K562 (cell line): Measurements from ENCODE around the gene ERAL1. TPM values are rescaled to one million over a fixed set of nuclear protein-coding genes. Genes with fewer than 3 reads are reported as not detected.

Experiments
- ESRRB ChIP-seq: fragments of 250-450 bp; sonication (Bioruptor Pico); IDR thresholded peaks from 2 replicates; pipeline ENCODE4 v1.5.0; 2020; ENCODE audit warnings: mild to moderate bottlenecking, moderate library complexity, borderline replicate concordance
- FOXM1 ChIP-seq, 2 experiments: fragments of 450-650 bp in 1 of 2; sonication (generic) in 1 of 2; formaldehyde crosslinking in 1 of 2; IDR thresholded peaks; 2 replicates each; pipeline versions ENCODE4 v1.6.1 to v1.9.0; 2017 to 2022; ENCODE audit warnings: low read depth in 2 of 2, mild to moderate bottlenecking in 2 of 2, missing genetic modification reagents in 1 of 2, moderate library complexity in 1 of 2
- HLTF ChIP-seq: fragments of 450-650 bp; IDR thresholded peaks from 2 replicates; pipeline ENCODE4 v1.6.1; 2016
- JUND ChIP-seq, 2 experiments: IDR thresholded peaks; 2 replicates in 1 of 2; 3 replicates in 1 of 2; pipeline ENCODE4 v1.6.1; 2011; ENCODE audit warnings: borderline replicate concordance in 2 of 2, low read depth in 2 of 2, low read length in 2 of 2, improper control_type of control experiment in 1 of 2, missing biosample characterization in 1 of 2, missing genetic modification characterization in 1 of 2, missing genetic modification reagents in 1 of 2
- MBD2 ChIP-seq: sonication (generic); IDR thresholded peaks from 2 replicates; pipeline ENCODE4 v1.6.1; 2016; ENCODE audit warnings: low read depth, borderline replicate concordance
- NCOA2 ChIP-seq, 2 experiments: fragments of 450-650 bp; IDR thresholded peaks; 2 replicates each; pipeline ENCODE4 v1.6.1; 2018; ENCODE audit warnings: mild to moderate bottlenecking in 2 of 2, moderate library complexity in 1 of 2; ENCODE audit not compliant: partially characterized antibody in 2 of 2
- NR4A1 ChIP-seq, 2 experiments: fragments of 250-450 bp in 1 of 2; fragments of 450-650 bp in 1 of 2; sonication (Bioruptor Pico) in 1 of 2; IDR thresholded peaks; 2 replicates each; pipeline versions ENCODE4 v1.4.0 to v1.6.1; 2016 to 2020; ENCODE audit warnings: mild to moderate bottlenecking in 2 of 2, missing compliant biosample characterization in 1 of 2, missing genetic modification characterization in 1 of 2, moderate library complexity in 1 of 2
- PHF20 ChIP-seq: fragments of 450-650 bp; IDR thresholded peaks from 2 replicates; pipeline ENCODE4 v1.6.1; 2018; ENCODE audit not compliant: partially characterized antibody
- RBFOX2 ChIP-seq: fragments of 200-400 bp; formaldehyde crosslinking; IDR thresholded peaks from 2 replicates; pipeline ENCODE4 v1.6.1; 2017; ENCODE audit warnings: low read depth, mild to moderate bottlenecking, low read length, moderate library complexity
- SAP30 ChIP-seq: fragments of 200-600 bp; sonication (generic); IDR thresholded peaks from 2 replicates; pipeline ENCODE4 v1.6.1; 2012; ENCODE audit warnings: borderline replicate concordance, low read depth, mild to moderate bottlenecking, moderate library complexity, low read length, control low read depth, inconsistent platforms; ENCODE audit not compliant: insufficient read depth, poor library complexity, severe bottlenecking
- TBL1XR1 ChIP-seq, 2 experiments: IDR thresholded peaks; 2 replicates each; pipeline ENCODE4 v1.6.1; 2012; ENCODE audit warnings: improper control_type of control experiment in 2 of 2, low read length in 2 of 2, mild to moderate bottlenecking in 1 of 2
- TEAD4 ChIP-seq, 2 experiments: sonication (generic) in 1 of 2; formaldehyde crosslinking in 1 of 2; IDR thresholded peaks; 2 replicates each; pipeline versions ENCODE4 v1.6.1 to v1.8.0; 2012 to 2022; ENCODE audit warnings: borderline replicate concordance in 1 of 2, inconsistent platforms in 1 of 2, low read length in 1 of 2, mild to moderate bottlenecking in 1 of 2, missing genetic modification reagents in 1 of 2
- THRB ChIP-seq: fragments of 450-650 bp; formaldehyde crosslinking; conservative IDR thresholded peaks from 2 replicates; pipeline ENCODE4 v1.4.0; 2022; ENCODE audit warnings: mild to moderate bottlenecking, missing genetic modification characterization
- ZBTB9 ChIP-seq: fragments of 450-650 bp; formaldehyde crosslinking; IDR thresholded peaks from 2 replicates; pipeline ENCODE4 v1.4.0; 2020; ENCODE audit warnings: mild to moderate bottlenecking, moderate library complexity
- ZNF280B ChIP-seq: fragments of 250-450 bp; sonication (Bioruptor Pico); IDR thresholded peaks from 2 replicates; pipeline ENCODE4 v1.5.1; 2021; ENCODE audit warnings: mild to moderate bottlenecking
- ZNF311 ChIP-seq: fragments of 250-450 bp; sonication (Bioruptor Pico); IDR thresholded peaks from 2 replicates; pipeline ENCODE4 v1.4.0; 2020; ENCODE audit warnings: mild to moderate bottlenecking, moderate library complexity
- ZNF644 ChIP-seq: fragments of 200-800 bp; sonication (Bioruptor generic); IDR thresholded peaks from 2 replicates; pipeline ENCODE4 v1.6.1; 2016; ENCODE audit warnings: low read depth, missing genetic modification characterization, missing compliant biosample characterization
- ZNF717 ChIP-seq: fragments of 250-450 bp; sonication (Bioruptor Pico); IDR thresholded peaks from 2 replicates; pipeline ENCODE4 v1.5.0; 2021
- polyA plus RNA-seq, 8 experiments: library from polyadenylated mRNA; depleted of rRNA in 4 of 8; stranded (reverse) in 5 of 8; unstranded in 3 of 8; fragments of >200 nt; fragmentation: Nextera tagmentation in 2 of 8; fragmentation: Illumina TruSeq in 1 of 8; extraction: Ambion mirVana in 2 of 8; extraction: Trizol in 1 of 8; gene quantifications; 2 replicates each; pipeline versions ENCODE4 v1.2.1 to v1.2.3, GENCODE V29; 2011 to 2014; ENCODE audit warnings: inconsistent platforms in 1 of 8, missing spikeins in 1 of 8
- total RNA-seq, 7 experiments: library from RNA; depleted of rRNA in 6 of 7; stranded (reverse); fragments of >200 nt in 6 of 7; fragmentation: Illumina TruSeq in 2 of 7; extraction: Trizol in 2 of 7; gene quantifications; 2 replicates each; pipeline versions ENCODE4 v1.2.1 to v1.2.3, GENCODE V29; 2011 to 2021; ENCODE audit warnings: low replicate concordance in 1 of 7
- TF ChIP-seq, protein P1 (sequence below): fragments of 250-450 bp; sonication (Bioruptor Pico); IDR thresholded peaks from 2 replicates; pipeline ENCODE4 v1.4.0; 2020

Gene ERAL1
- total and polyA plus RNA-seq, 9 of the 15 experiments (the other 6 are each of a cell fraction or from before 2014, with no cell fraction given): 37.5 to 351 (median 106) TPM

DNA sequence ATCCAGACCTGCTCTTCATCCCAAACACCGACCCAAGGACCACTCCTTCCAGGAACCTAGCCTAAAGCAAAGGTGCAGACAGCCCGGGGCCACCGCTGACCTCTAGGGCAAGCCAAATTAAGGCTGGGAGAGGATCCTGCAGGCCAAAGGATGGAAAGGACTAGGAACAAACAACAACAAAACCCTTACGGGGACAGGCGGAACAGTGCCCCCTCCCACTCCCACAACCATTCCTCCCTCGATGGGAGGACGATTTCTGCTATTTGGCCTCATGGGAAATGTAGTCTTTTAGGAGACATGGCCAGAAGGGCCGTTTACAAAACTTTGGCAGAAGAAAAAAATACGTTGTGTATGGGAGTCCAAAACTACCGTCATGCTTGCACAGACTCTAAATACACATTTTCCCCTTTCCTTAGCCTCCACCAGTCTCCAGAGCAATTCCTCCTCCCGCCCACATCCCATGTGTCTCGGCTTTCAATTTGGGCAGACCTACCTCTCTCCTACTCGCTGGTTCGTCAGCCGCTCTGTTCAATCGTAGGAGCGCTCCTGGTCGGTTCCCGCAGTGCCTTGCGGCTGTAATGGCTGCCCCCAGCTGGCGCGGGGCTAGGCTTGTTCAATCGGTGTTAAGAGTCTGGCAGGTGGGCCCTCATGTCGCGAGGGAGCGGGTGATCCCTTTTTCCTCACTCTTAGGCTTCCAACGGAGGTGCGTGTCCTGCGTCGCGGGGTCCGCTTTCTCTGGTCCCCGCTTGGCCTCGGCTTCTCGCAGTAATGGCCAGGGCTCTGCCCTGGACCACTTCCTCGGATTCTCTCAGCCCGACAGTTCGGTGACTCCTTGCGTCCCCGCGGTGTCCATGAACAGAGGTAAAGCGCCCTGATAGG is at the start of gene ERAL1 (continued):
- no peak for TF ChIP-seq ZNF280B (CRISPR knock-in tag)
- TF ChIP-seq MBD2: peak; percentile 95
- no peak for TF ChIP-seq NCOA2 (IDR thresholded peaks at IDR 0.05; ENCODE audit: partially characterized antibody in 2 of 2)
- TF ChIP-seq NR4A1 (CRISPR knock-in tag; IDR thresholded peaks at IDR 0.05): no peak
- no peak for TF ChIP-seq NR4A1 (tag; IDR thresholded peaks at IDR 0.05)
- no peak for TF ChIP-seq ZNF311
- peak; percentile 94 for TF ChIP-seq SAP30
- TF ChIP-seq HLTF: no peak
- TF ChIP-seq ESRRB (CRISPR knock-in tag): no peak
- TF ChIP-seq ZNF717 (CRISPR knock-in tag): no peak
- TF ChIP-seq PHF20: peak; percentile 100
- TF ChIP-seq RBFOX2: peak; percentile 92
- TF ChIP-seq JUND (IDR thresholded peaks at IDR 0.05; ENCODE audit: borderline replicate concordance, low read depth, low read length): peak; percentile 63; the same call in 1 of the 2 replicates
- peak; percentile 72; the same call in 1 of the 3 replicates for TF ChIP-seq JUND (tag; IDR thresholded peaks at IDR 0.05; ENCODE audit: borderline replicate concordance, low read depth, low read length)
- TF ChIP-seq, protein P1, sequence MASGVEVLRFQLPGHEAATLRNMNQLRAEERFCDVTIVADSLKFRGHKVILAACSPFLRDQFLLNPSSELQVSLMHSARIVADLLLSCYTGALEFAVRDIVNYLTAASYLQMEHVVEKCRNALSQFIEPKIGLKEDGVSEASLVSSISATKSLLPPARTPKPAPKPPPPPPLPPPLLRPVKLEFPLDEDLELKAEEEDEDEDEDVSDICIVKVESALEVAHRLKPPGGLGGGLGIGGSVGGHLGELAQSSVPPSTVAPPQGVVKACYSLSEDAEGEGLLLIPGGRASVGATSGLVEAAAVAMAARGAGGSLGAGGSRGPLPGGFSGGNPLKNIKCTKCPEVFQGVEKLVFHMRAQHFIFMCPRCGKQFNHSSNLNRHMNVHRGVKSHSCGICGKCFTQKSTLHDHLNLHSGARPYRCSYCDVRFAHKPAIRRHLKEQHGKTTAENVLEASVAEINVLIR (CRISPR knock-in tag): peak; percentile 4; the same call in 1 of the 2 replicates
- TF ChIP-seq FOXM1 (IDR thresholded peaks at IDR 0.05; ENCODE audit: low read depth): peak; percentile 68; the same call in 1 of the 2 replicates
- TF ChIP-seq FOXM1 (CRISPR knock-in tag; IDR thresholded peaks at IDR 0.05; ENCODE audit: low read depth): no peak
- 0 out of 2 replicates have a peak, but pooled peaks have one; percentile 17 for TF ChIP-seq THRB (CRISPR knock-in tag)
- no peak for TF ChIP-seq ZBTB9 (CRISPR knock-in tag)
- TF ChIP-seq ZNF644 (tag): 0 out of 2 replicates have a peak, but pooled peaks have one; percentile 53
- TF ChIP-seq TEAD4 (IDR thresholded peaks at IDR 0.05; ENCODE audit: low read length): no peak; the same call in none of the 2 replicates
- no peak for TF ChIP-seq TEAD4 (CRISPR knock-in tag; IDR thresholded peaks at IDR 0.05; ENCODE audit: borderline replicate concordance)
- peak in 1 of 2 experiments; percentile 66; a peak in 2 of 4 replicates for TF ChIP-seq TBL1XR1 (IDR thresholded peaks at IDR 0.05; ENCODE audit: low read length in 2 of 2)
